Esophagus mucosa (tissue), 1 donor: ENCODE measurements around the gene DENND5B. TPM values are rescaled to one million over a fixed set of nuclear protein-coding genes. Genes with fewer than 3 reads are reported as not detected.

Experiments
- ATAC-seq: fragments of 200-7000 bp; cut with Tn5 transposase; one replicate; pipeline ENCODE4 v1.9.1; 2020
- total RNA-seq: library from RNA; stranded (reverse); gene quantifications from one replicate; pipeline ENCODE4 v1.2.4, GENCODE V29; 2023
- donor health status: DM: yes; HTN: yes; CAD: no.

The DENND5B gene
- total RNA-seq, 1 donor from 2014 or later = 0.60 TPM

GRCh38 chr12:31369712-31370521 is 221.0 kb downstream of the DENND5B start:
- ATAC-seq = peak; percentile 63

DNA sequence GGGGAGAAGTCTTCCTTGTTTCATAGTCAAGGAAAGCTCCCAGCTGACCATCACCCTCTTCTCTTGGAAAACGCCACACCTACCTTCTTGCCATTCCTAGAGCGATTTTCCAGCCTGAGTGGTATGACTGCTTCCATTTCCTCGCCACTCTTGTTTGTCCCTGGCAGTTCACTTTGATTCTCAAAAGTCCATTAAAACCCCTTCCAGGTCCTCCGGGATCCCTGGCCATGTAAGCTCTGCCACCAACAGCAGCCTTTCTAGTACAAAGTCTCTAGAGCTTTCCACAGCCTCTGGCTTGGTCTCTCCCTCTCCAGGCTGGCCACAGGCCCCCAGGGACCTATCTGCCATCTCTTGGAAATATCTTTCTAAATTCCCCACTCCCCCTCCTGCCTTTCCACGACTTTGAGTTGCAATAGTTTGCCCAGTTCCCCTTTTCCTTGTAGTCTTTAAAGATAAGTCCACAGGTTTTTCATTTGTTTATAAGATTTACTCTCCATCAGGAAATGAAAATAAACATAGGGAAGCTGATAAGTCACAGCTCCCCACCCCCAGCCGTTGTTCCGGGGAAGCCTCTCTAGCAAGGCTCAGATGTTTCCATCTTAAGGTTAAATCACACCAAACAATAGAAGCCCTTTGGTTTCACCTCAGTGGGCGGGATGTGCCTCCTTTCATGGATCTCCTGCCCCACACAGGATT is 222.1 kb downstream of the DENND5B start:
- no peak for ATAC-seq

DNA sequence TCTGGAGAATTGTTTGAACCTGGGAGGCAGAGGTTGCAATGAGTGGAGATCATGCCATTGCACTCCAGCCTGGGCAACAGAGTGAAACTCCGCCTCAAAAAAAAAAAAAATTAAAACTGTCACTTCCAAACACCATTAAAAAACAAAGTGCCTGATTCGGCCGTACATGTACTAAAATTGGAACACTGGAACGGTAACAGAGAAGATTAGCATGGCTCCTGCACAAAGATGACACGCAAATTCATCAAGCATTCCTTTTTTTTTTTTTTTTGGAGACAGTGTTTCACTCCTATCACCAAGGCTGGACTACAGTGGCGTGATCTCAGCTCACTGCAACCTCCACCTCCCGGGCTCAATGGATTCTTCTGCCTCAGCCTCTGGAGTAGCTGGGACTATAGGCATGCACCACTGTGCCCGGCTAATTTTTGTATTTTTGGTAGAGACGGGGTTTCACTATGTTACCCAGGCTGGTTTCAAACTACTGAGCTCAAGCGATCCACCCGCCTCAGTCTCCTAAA is 224.8 kb downstream of the DENND5B start:
- no peak for ATAC-seq

GRCh38 chr12:31363831-31364230 is 227.1 kb downstream of the DENND5B start:
- no peak for ATAC-seq

GRCh38 chr12:31363416-31363809 is 227.5 kb downstream of the DENND5B start:
- no peak for ATAC-seq

DNA sequence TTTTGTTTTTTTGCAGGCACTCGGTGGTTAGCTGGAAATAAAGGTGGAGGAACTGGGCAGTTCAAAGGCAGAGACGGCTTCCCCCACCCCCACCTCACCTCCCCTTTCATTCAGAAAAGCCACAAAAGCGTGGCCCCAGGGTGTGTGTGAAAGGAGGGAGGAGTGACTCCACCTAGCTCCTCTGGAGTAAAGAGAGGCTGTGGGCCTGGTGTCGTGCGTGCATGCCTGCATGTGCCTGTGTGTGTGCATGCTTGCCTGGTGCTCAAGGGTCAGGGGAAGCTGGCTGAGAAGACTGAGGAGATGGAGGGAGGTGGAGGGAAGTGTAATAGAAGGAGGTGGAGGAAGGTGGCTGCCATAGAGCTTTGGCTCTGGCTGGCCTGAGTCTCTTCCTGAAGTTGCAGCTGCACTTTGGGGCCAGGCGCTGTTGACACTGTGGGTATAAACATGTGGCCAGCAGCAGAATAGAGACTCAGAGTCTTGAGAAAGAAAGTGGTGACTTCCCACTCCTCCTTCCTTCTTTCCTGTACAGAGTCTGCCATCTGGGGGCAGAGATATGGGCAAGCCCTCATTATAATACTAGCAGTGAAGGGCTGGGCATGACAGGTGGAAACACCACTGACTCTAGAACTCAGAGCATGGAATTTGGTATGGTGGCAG is 228.0 kb downstream of the DENND5B start:
- ATAC-seq = peak; percentile 71

GRCh38 chr12:31362115-31362758 is 228.7 kb downstream of the DENND5B start:
- peak; percentile 56 for ATAC-seq

DNA sequence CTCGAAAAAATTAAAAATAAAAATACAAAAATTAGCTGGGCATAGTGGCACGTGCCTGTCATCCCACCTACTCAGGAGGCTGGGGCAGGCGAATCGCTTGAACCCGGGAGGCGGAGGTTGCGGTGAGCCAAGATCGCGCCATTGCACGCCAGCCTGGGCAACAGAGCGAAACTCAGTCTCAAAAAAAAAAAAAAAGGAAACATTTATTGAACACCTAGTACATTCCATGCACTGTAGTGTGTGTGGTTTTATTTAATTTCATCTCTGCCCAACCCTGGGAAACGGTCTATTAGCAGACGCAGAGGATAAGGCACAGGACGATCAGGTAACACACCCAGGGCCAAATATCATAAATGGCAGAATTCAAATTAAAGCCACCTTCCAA is 229.2 kb downstream of the DENND5B start:
- ATAC-seq = no peak

GRCh38 chr12:31355747-31356107 is 235.2 kb downstream of the DENND5B start:
- ATAC-seq = no peak

DNA sequence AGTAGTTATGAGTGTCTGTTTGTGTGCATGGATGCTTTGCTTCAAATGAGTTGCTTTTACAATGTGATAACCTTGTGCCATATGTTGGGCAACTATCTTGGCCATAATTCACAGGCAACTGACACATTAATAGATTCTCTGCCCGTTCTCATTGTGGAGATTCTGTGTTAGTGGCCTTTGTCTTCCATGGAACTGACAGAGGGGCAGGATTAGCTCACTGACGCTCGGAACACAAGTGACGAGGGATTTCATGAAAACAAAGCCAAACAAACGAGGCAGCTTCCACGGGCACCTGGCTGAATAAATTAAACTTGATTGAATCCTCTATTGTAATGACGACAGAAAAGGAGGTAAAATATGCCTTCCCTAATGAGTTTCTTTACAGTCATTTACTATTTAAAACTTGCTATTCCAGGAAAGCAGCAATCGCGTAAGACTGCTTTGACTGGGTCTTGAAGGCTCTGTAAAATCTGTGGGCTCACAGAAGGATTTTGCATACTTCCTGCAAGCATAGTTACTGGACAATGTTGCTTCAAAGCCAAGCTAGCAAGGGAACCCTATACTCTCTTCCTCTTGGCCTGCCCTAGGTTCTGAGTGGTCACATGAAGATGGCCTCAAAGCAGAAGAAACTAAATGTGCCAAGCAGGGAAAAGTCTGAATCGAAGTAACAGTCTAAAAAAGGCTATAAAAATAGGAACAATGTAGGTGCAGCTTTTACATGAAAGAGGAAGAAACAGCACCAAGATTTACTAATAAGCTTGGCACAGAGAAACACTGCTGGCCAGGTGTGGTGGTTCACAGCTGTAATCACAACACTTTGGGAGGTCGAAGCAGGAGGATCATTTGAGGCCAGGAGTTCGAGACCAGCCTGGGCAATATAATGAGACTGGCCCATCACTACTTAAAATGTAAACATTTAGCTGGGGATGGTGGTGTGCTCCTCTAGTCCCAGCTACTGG is 236.9 kb downstream of the DENND5B start:
- ATAC-seq = no peak

DNA sequence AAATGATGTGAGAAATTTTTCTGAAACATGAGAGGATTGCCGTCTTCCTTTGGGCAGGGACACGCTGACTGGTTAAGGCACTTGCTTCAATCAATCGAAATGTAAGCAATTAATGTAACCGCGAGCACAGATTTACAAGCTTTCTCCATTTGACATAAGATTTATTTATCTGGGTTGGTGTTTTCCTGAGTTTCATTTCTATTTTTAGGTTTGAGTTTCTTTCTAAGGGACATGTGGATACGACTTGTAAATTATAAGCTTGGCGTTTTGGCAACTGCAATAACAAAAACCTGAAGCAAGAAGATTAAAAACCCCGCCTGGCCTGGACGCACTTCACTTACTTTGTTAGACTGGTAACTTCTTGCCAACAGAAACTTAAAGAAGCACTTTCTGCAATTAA is 244.7 kb downstream of the DENND5B start:
- no peak for ATAC-seq

DNA sequence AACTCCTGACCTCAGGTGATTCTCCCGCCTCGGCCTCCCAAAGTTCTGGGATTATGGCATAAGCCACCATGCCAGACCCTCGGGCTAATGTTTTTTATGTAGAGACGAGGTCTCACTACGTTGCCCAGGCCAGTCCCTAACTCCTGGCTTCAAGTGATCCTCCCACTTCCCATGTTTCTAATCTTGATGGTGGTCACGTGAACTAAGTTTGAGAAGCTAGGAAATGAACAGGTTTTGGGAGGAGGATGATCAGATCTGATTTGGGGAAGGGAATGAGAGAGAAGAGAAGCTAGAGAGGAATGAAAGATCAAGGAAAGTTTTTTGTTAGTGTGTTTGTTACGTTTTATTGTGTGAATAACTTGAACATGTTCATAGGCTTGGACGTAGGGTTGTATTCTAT is 247.8 kb downstream of the DENND5B start:
- no peak for ATAC-seq

DNA sequence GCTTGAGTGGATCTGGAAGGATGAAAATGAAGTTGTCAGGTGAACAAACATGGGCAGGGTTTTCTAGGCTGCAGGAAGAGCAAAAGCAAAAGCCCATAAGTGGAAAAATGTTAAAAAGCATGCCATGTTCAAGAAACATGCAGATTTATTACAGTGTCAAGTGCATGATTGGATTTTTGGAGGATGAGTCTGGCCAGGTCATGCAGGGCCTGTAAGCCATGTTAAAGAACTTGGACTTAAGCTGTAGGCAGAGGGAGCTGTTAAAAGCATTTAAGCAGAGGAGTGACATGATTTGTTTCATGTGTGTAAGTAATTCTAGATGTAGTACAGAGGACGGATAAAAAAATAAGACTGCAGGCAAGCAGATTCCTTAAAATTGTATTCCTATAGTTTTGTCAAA is 248.7 kb downstream of the DENND5B start:
- no peak for ATAC-seq

GRCh38 chr12:31339831-31340622 is 250.9 kb downstream of the DENND5B start:
- no peak for ATAC-seq

DNA sequence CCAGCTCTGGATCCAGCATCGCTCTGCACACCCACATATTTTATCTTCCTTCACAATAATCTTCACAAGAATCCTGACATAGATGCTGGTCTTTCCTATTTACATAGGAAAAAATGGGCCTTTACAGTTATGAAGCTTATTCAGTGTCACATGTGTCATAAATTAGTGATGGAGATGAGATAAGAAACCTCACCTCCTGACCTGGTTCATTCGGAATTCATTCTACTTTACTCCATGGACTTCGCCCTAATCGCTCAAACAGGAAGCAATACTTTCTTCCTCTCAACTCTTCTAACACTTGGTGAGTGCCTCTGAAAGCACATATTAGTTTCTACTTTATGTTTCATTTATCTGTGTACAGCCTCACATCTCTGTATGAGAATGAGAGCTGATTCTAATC is 253.0 kb downstream of the DENND5B start:
- no peak for ATAC-seq

Other genes with a start within 250 kb of the DENND5B start
- gene ETFBKMT, start 68.6 kb upstream of the DENND5B start, total RNA-seq = 1.3 TPM
- 4.1 TPM for gene AMN1, start 137.9 kb upstream of the DENND5B start, total RNA-seq